Endothelial cell of umbilical vein (primary cell): ENCODE data around the gene HDAC4. TPM values are rescaled to one million over a fixed set of nuclear protein-coding genes. Genes with fewer than 3 reads are reported as not detected.

Experiments used
- BruUV-seq: library from RNA; stranded (reverse); fragments of 400-500 nt; replicated peaks from 2 replicates; lab custom pipeline; 2021; lab: Mats Ljungman, UMichigan
- CTCF ChIA-PET: fragments of 300-600, 350-600 bp; sonication (Branson Sonifier 250); formaldehyde crosslinking; loops from one replicate; lab custom pipeline; 2021; ENCODE audit warnings: antibody characterized with exemption, inconsistent platforms; lab: Charles Lee
- POLR2A ChIA-PET: fragments of 300-600, 350-600 bp; sonication (Branson Sonifier 250); formaldehyde crosslinking; loops from one replicate; lab custom pipeline; 2021; ENCODE audit warnings: antibody characterized with exemption, inconsistent platforms; lab: Charles Lee
- DNase-seq: peaks from one replicate; pipeline ENCODE4 v3.0.0-alpha.2; 2011; ENCODE audit warnings: low read depth, low spot score
- FAIRE-seq: peaks from 2 replicates; lab custom pipeline; 2011; peaks lifted over from hg19 to GRCh38; lab: Jason Lieb, UNC
- H2AFZ ChIP-seq: 2 replicates; pipeline ENCODE4 v1.6.0; 2012; ENCODE audit warnings: low read depth, low read length, control low read depth, inconsistent platforms
- H3K27ac ChIP-seq: 2 replicates; pipeline ENCODE4 v1.5.1; 2011; ENCODE audit warnings: low read depth, mild to moderate bottlenecking, control low read depth, low read length, moderate library complexity; ENCODE audit not compliant: insufficient read depth
- H3K27me3 ChIP-seq, 2 experiments: 2 replicates each; pipeline versions ENCODE4 v1.6.0 to v1.6.1; 2011; ENCODE audit warnings: low read length in 2 of 2, mixed read lengths in 1 of 2; ENCODE audit not compliant: control insufficient read depth in 2 of 2, insufficient read depth in 2 of 2
- H3K36me3 ChIP-seq, 2 experiments: 2 replicates in 1 of 2; 3 replicates in 1 of 2; pipeline ENCODE4 v1.5.1; 2011; ENCODE audit warnings: low read length in 2 of 2, mild to moderate bottlenecking in 1 of 2, moderate library complexity in 1 of 2; ENCODE audit not compliant: control insufficient read depth in 2 of 2, insufficient read depth in 2 of 2; ENCODE audit errors: extremely low read depth in 1 of 2
- H3K4me1 ChIP-seq: 3 replicates; pipeline ENCODE4 v1.5.1; 2011; ENCODE audit warnings: mild to moderate bottlenecking, low read length; ENCODE audit not compliant: control insufficient read depth, insufficient read depth; ENCODE audit errors: extremely low read depth
- H3K4me2 ChIP-seq: 2 replicates; pipeline ENCODE4 v1.6.1; 2011; ENCODE audit warnings: low read length, control low read depth, mixed read lengths; ENCODE audit not compliant: insufficient read depth
- H3K4me3 ChIP-seq, 3 experiments: fragments of 200-600 bp in 1 of 3; sonication (generic), shearing (Covaris generic) in 1 of 3; replicated peaks in 1 of 3; 2 replicates each; pipeline ENCODE4 v1.5.1; 2011 to 2016; ENCODE audit warnings: control low read depth in 3 of 3, low read length in 3 of 3, mild to moderate bottlenecking in 2 of 3, inconsistent platforms in 1 of 3, low read depth in 1 of 3, moderate library complexity in 1 of 3; ENCODE audit not compliant: insufficient read depth in 1 of 3
- H3K79me2 ChIP-seq: 2 replicates; pipeline ENCODE4 v1.6.0; 2012; ENCODE audit warnings: low read length, inconsistent platforms; ENCODE audit not compliant: control insufficient read depth, insufficient read depth
- H3K9ac ChIP-seq: replicated peaks from 2 replicates; pipeline ENCODE3; 2011; ENCODE audit warnings: low read length, control low read depth; ENCODE audit not compliant: insufficient read depth; ENCODE audit errors: extremely low read depth
- H3K9me1 ChIP-seq: replicated peaks from 3 replicates; pipeline ENCODE4 v1.6.0; 2011; ENCODE audit warnings: mild to moderate bottlenecking, low read length; ENCODE audit not compliant: control insufficient read depth, insufficient read depth; ENCODE audit errors: extremely low read depth
- H3K9me3 ChIP-seq: replicated peaks from 2 replicates; pipeline ENCODE4 v1.5.1; 2012; ENCODE audit warnings: low read length, inconsistent platforms; ENCODE audit not compliant: control insufficient read depth, insufficient read depth
- H4K20me1 ChIP-seq: replicated peaks from 2 replicates; pipeline ENCODE3; 2011; ENCODE audit warnings: mild to moderate bottlenecking, low read length; ENCODE audit not compliant: control insufficient read depth, insufficient read depth; ENCODE audit errors: extremely low read depth
- EZH2 ChIP-seq: IDR thresholded peaks from 2 replicates; pipeline ENCODE4 v1.6.1; 2012; ENCODE audit warnings: borderline replicate concordance, low read depth, mild to moderate bottlenecking, moderate library complexity, low read length, inconsistent platforms; ENCODE audit not compliant: severe bottlenecking
- FOS ChIP-seq: IDR thresholded peaks from 2 replicates; pipeline ENCODE4 v1.6.1; 2011; ENCODE audit warnings: mild to moderate bottlenecking, low read length, moderate library complexity, borderline replicate concordance; ENCODE audit not compliant: insufficient read depth
- GATA2 ChIP-seq: IDR thresholded peaks from 2 replicates; pipeline ENCODE4 v1.7.0; 2011; ENCODE audit warnings: low read depth, mild to moderate bottlenecking, moderate library complexity, mixed read lengths, low read length; ENCODE audit not compliant: insufficient read length, insufficient read depth
- JUN ChIP-seq: IDR thresholded peaks from 2 replicates; pipeline ENCODE4 v1.6.1; 2011; ENCODE audit warnings: borderline replicate concordance, low read depth; ENCODE audit not compliant: insufficient read length, insufficient read depth
- MAX ChIP-seq: IDR thresholded peaks from 2 replicates; pipeline ENCODE4 v1.6.1; 2011; ENCODE audit not compliant: insufficient read depth, insufficient read length
- MYC ChIP-seq: IDR thresholded peaks from one replicate; pipeline ENCODE4 v1.6.1; 2011; ENCODE audit warnings: mild to moderate bottlenecking, low read depth, low read length
- POLR2A ChIP-seq: IDR thresholded peaks from 2 replicates; pipeline ENCODE4 v1.6.1; 2012; ENCODE audit warnings: low read depth, mild to moderate bottlenecking, control low read depth, low read length
- POLR2AphosphoS5 ChIP-seq: IDR thresholded peaks from 2 replicates; pipeline ENCODE4 v1.6.1; 2012; ENCODE audit warnings: low read depth, mild to moderate bottlenecking, control low read depth, low read length, moderate library complexity; ENCODE audit not compliant: insufficient read depth
- dilution Hi-C: fragments of 300-500 bp; cut with MboI; formaldehyde crosslinking; loops from one replicate; pipeline ENCODE4 v1.15.0; 2019; ENCODE audit warnings: low sequenced_read_pairs; ENCODE audit not compliant: extremely low pct_ligation_motif_present
- intact Hi-C: fragments of 100-400 bp; cut with micrococcal nuclease; formaldehyde crosslinking; loops from one replicate; pipeline ENCODE4 v1.10.0; 2022
- microRNA-seq: library from miRNA; unstranded; fragments of <30 nt; microRNA quantifications from one replicate; pipeline ENCODE4 v1.2.0, GENCODE V29; 2021; ENCODE audit warnings: borderline number of aligned reads, borderline replicate concordance
- polyA plus RNA-seq, 4 experiments: library from polyadenylated mRNA; depleted of rRNA in 3 of 4; stranded (reverse) in 3 of 4; unstranded in 1 of 4; fragments of >200 nt; gene quantifications; 2 replicates each; pipeline versions ENCODE4 v1.2.1 to v1.2.3, GENCODE V29; 2011 to 2012; ENCODE audit warnings: missing spikeins in 1 of 4
- small RNA-seq: library from RNA; depleted of rRNA; stranded (forward); fragments of <200 nt; gene quantifications from one replicate; pipeline ENCODE3, GENCODE V24; 2012; ENCODE audit warnings: low replicate concordance, low read depth; ENCODE audit not compliant: insufficient read depth, insufficient read length
- total RNA-seq: library from RNA; stranded (reverse); gene quantifications from 2 replicates; pipeline ENCODE4 v1.2.3, GENCODE V29; 2021
- TF ChIP-seq, protein P1 (sequence below), 2 donors: IDR thresholded peaks; 1 replicate in 1 of 2; 2 replicates in 1 of 2; pipeline ENCODE4 v1.5.1; 2011; ENCODE audit warnings: low read length in 2 of 2, mild to moderate bottlenecking in 2 of 2, moderate library complexity in 2 of 2, control low read depth in 1 of 2, inconsistent platforms in 1 of 2, low read depth in 1 of 2; ENCODE audit not compliant: insufficient read depth in 1 of 2; ENCODE audit errors: extremely low read depth in 1 of 2

Gene HDAC4
- total and polyA plus RNA-seq, 2 donors (not counting 3 experiments of a cell fraction or from before 2014, with no cell fraction given): 13.4 to 33.0 TPM

- CTCF ChIA-PET: interaction anchor here (0.9 kb wide), 2 partner anchors 10 to 24 kb away, joined by 3 read pairs; no protein-coding TSS in a partner anchor
- H3K4me3 ChIP-seq: no peak overlapping the region
These were observed 402.0 kb downstream of the HDAC4 start for GRCh38 chr2:238998801-238999200.

More at GRCh38 chr2:238998801-238999200, 402.0 kb downstream of the HDAC4 start:
- BruUV-seq: no TSS peak
- H3K27me3 ChIP-seq: no peaks in the 10 kb centered on the region
- no peak overlapping the region for H2AFZ ChIP-seq
- TF ChIP-seq, protein P1, sequence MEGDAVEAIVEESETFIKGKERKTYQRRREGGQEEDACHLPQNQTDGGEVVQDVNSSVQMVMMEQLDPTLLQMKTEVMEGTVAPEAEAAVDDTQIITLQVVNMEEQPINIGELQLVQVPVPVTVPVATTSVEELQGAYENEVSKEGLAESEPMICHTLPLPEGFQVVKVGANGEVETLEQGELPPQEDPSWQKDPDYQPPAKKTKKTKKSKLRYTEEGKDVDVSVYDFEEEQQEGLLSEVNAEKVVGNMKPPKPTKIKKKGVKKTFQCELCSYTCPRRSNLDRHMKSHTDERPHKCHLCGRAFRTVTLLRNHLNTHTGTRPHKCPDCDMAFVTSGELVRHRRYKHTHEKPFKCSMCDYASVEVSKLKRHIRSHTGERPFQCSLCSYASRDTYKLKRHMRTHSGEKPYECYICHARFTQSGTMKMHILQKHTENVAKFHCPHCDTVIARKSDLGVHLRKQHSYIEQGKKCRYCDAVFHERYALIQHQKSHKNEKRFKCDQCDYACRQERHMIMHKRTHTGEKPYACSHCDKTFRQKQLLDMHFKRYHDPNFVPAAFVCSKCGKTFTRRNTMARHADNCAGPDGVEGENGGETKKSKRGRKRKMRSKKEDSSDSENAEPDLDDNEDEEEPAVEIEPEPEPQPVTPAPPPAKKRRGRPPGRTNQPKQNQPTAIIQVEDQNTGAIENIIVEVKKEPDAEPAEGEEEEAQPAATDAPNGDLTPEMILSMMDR (IDR thresholded peaks at IDR 0.05; ENCODE audit: extremely low read depth in 1 of 2, insufficient read depth in 1 of 2, low read depth in 1 of 2, low read length in 2 of 2): no peak
- TF ChIP-seq EZH2 (no peak), JUN (no peak), MYC (no peak), GATA2 (no peak), FOS (no peak), MAX (no peak), POLR2AphosphoS5 (no peak), POLR2A (no peak)
- no peaks in the 10 kb centered on the region for H4K20me1 ChIP-seq
- no peak overlapping the region for H3K9ac ChIP-seq
- intact Hi-C loops: no loop called here
- dilution Hi-C loops: no loop called here
- FAIRE-seq (no peak), DNase-seq (no peak)
- no peaks in the 10 kb centered on the region for H3K36me3 ChIP-seq
- POLR2A ChIA-PET: no interaction called here
- no peak overlapping the region for H3K27ac ChIP-seq
- H3K4me2 ChIP-seq: no peak overlapping the region
- H3K4me1 ChIP-seq: no peaks in the 10 kb centered on the region
- H3K79me2 ChIP-seq: no peaks in the 10 kb centered on the region
- H3K9me1 ChIP-seq: no peaks in the 10 kb centered on the region
- no peaks in the 10 kb centered on the region for H3K9me3 ChIP-seq

Small RNAs within 50 kb of the gene (microRNA-seq; reads per million reads assigned to microRNA genes)
- gene MIR2467 (not detected), gene MIR4269 (not detected), gene MIR4440 (not detected), gene MIR4441 (not detected)

Small RNAs within 50 kb of the gene (small RNA-seq; reads per million reads assigned to genes)
- not detected for gene MIR2467
- not detected for gene MIR4269
- not detected for gene MIR4440
- gene MIR4441: not detected
